ENCODE data around the gene EPB41L3. TPM values are rescaled to one million over a fixed set of nuclear protein-coding genes. Genes with fewer than 3 reads are reported as not detected.

EPB41L3 gene
- total RNA-seq, 1 experiment from 2014 or later, result 0.34 TPM

DNA sequence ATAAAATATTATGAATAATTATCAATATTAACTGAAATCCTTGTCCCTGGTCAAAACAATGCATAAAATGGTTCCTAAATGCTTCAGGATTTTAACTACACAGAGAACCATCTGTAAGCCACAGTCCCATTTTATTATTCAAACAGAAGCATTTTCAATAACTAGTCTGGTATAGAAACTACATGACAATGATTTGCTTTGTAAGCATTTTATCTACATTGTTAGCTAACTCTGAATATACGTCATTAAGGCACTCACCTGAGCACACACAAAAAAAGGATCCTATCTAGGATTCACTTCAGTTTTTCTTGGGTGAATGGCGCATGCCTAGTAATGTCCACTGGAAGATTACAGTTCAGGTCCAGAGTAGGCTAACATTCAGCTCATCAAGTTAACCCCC lies 22.8 kb downstream of the EPB41L3 start:
- ChIA-PET POLR2A (no interaction called here), CTCF (no interaction called here), RAD21 (ENCODE audit: low non-redundant PET in 1 of 2, low total read pairs in 2 of 2, uncharacterized antibody in 2 of 2, unreplicated experiment in 2 of 2) (no interaction called here)
- BruUV-seq (replicated peaks), result no TSS peak
- H3K4me3 ChIP-seq (replicated peaks in 1 of 2; ENCODE audit: low read depth in 1 of 2, low read length in 2 of 2), result no peak overlapping the region
- H3K36me3 ChIP-seq (ENCODE audit: control insufficient read depth in 1 of 2, insufficient read depth in 2 of 2, low read length in 2 of 2), result no peaks in the 10 kb centered on the region
- intact Hi-C loops (cut with micrococcal nuclease), result no loop called here
- H3K4me1 ChIP-seq (ENCODE audit: control insufficient read depth in 1 of 2, insufficient read depth in 2 of 2, low read length in 2 of 2), result no peaks in the 10 kb centered on the region
- H3K9me2 ChIP-seq (ENCODE audit: insufficient read depth), result no peaks in the 10 kb centered on the region
- H2AFZ ChIP-seq (ENCODE audit: low read depth, low read length, poor library complexity, severe bottlenecking), result no peak overlapping the region
- no peaks in the 10 kb centered on the region for H3K79me2 ChIP-seq (ENCODE audit: insufficient read depth, low read length)
- H3K27me3 ChIP-seq (ENCODE audit: insufficient read depth, low read length), result no peaks in the 10 kb centered on the region
- DNase-seq (ENCODE audit: low read depth, low spot score) (no peak), ATAC-seq (no peak)
- H3K27ac ChIP-seq (ENCODE audit: low read depth, low read length), result no peak overlapping the region
- H3K9me3 ChIP-seq (ENCODE audit: control insufficient read depth in 1 of 2, insufficient read depth in 1 of 2, low read depth in 1 of 2, low read length in 2 of 2), result peaks cover 12 to 17% of the 10 kb centered on the region in 2 experiments; a peak in 2 of 4 replicates
- TF ChIP-seq ELF1 (IDR thresholded peaks at IDR 0.05; ENCODE audit: borderline replicate concordance, low read depth) (no peak), ZNF274 (IDR thresholded peaks at IDR 0.05; ENCODE audit: low read depth, low read length) (no peak), RAD21 (IDR thresholded peaks at IDR 0.05; ENCODE audit: low read depth) (no peak), POLR2AphosphoS5 (IDR thresholded peaks at IDR 0.05; ENCODE audit: low read depth, low read length) (no peak), SIN3A (IDR thresholded peaks at IDR 0.05; ENCODE audit: low read depth) (no peak), YY1 (IDR thresholded peaks at IDR 0.05; ENCODE audit: extremely low read depth, insufficient replicate concordance, low read depth, low read length) (no peak)
- no peak overlapping the region for H3K9ac ChIP-seq (ENCODE audit: low read length)
- no peak overlapping the region for H3K4me2 ChIP-seq (ENCODE audit: low read length)
- no peaks in the 10 kb centered on the region for H4K20me1 ChIP-seq (ENCODE audit: insufficient read depth)

GRCh38 chr18:5520464-5520863 lies 23.3 kb downstream of the EPB41L3 start:
- Histone ChIP-seq H3K4me2 (ENCODE audit: low read length) (no peak overlapping the region), H3K9me2 (ENCODE audit: insufficient read depth) (no peaks in the 10 kb centered on the region), H3K79me2 (ENCODE audit: insufficient read depth, low read length) (no peaks in the 10 kb centered on the region), H3K27ac (ENCODE audit: low read depth, low read length) (no peak overlapping the region), H3K36me3 (ENCODE audit: control insufficient read depth in 1 of 2, insufficient read depth in 2 of 2, low read length in 2 of 2) (no peaks in the 10 kb centered on the region), H3K4me1 (ENCODE audit: control insufficient read depth in 1 of 2, insufficient read depth in 2 of 2, low read length in 2 of 2) (no peaks in the 10 kb centered on the region), H3K9ac (ENCODE audit: low read length) (no peak overlapping the region), H3K9me3 (ENCODE audit: control insufficient read depth in 1 of 2, insufficient read depth in 1 of 2, low read depth in 1 of 2, low read length in 2 of 2) (peaks cover 12 to 16% of the 10 kb centered on the region in 2 experiments; a peak in 2 of 4 replicates), H3K27me3 (ENCODE audit: insufficient read depth, low read length) (no peaks in the 10 kb centered on the region), H2AFZ (ENCODE audit: low read depth, low read length, poor library complexity, severe bottlenecking) (no peak overlapping the region), H4K20me1 (ENCODE audit: insufficient read depth) (no peaks in the 10 kb centered on the region), H3K4me3 (replicated peaks in 1 of 2; ENCODE audit: low read depth in 1 of 2, low read length in 2 of 2) (no peak overlapping the region)
- RAD21 ChIA-PET (ENCODE audit: low non-redundant PET in 1 of 2, low total read pairs in 2 of 2, uncharacterized antibody in 2 of 2, unreplicated experiment in 2 of 2), result no interaction called here
- no peak for TF ChIP-seq ATF3 (IDR thresholded peaks at IDR 0.05)
- no peak for TF ChIP-seq SRF (IDR thresholded peaks at IDR 0.05; ENCODE audit: low read depth)
- TF ChIP-seq POLR2AphosphoS5 (IDR thresholded peaks at IDR 0.05; ENCODE audit: low read depth, low read length), result no peak
- TF ChIP-seq CBX3 (IDR thresholded peaks at IDR 0.05; ENCODE audit: low read depth), result no peak
- no peak for TF ChIP-seq EZH2phosphoT487 (IDR thresholded peaks at IDR 0.05; ENCODE audit: borderline replicate concordance)
- TF ChIP-seq TCF7L2 (IDR thresholded peaks at IDR 0.05; ENCODE audit: borderline replicate concordance, extremely low read depth, insufficient read depth, insufficient read length), result no peak
- TF ChIP-seq RAD21 (IDR thresholded peaks at IDR 0.05; ENCODE audit: low read depth), result no peak
- TF ChIP-seq ELF1 (IDR thresholded peaks at IDR 0.05; ENCODE audit: borderline replicate concordance, low read depth), result no peak
- TF ChIP-seq EGR1 (IDR thresholded peaks at IDR 0.05; ENCODE audit: low read depth), result no peak
- no peak for TF ChIP-seq EZH2 (IDR thresholded peaks at IDR 0.05)
- intact Hi-C loops (cut with micrococcal nuclease), result no loop called here
- DNase-seq (ENCODE audit: low read depth, low spot score), result no peak
- CTCF ChIA-PET, result no interaction called here
- ATAC-seq, result no peak
- BruUV-seq (replicated peaks), result no TSS peak
- POLR2A ChIA-PET, result no interaction called here

Measured in HCT116 (cell line).